Activated B cell treated with CpG ODN at 0.5 μM for 24 hours (primary cell): ENCODE measurements around the gene URI1. TPM values are rescaled to one million over a fixed set of nuclear protein-coding genes. Genes with fewer than 3 reads are reported as not detected.

Experiments
- ATAC-seq: fragments of 200-7000 bp; cut with Tn5 transposase; one replicate; pipeline ENCODE4 v1.10.0; 2021; ENCODE audit warnings: low read depth, mild to moderate bottlenecking, moderate library complexity
- CTCF ChIA-PET: fragments of 350-600 bp; sonication (Branson Sonifier 250); formaldehyde crosslinking; loops from one replicate; lab custom pipeline; 2021; ENCODE audit warnings: antibody characterized with exemption; lab: Charles Lee
- POLR2A ChIA-PET: fragments of 350-600 bp; sonication (Branson Sonifier 250); formaldehyde crosslinking; loops from one replicate; lab custom pipeline; 2021; ENCODE audit warnings: antibody characterized with exemption; lab: Charles Lee
- DNase-seq: peaks from one replicate; pipeline ENCODE4 v3.0.0; 2022
- H3K27ac Mint-ChIP-seq: one replicate; pipeline ENCODE4 v1.8.0; 2020; ENCODE audit warnings: mixed read lengths
- H3K27me3 Mint-ChIP-seq: one replicate; pipeline ENCODE4 v1.8.0; 2021; ENCODE audit warnings: mixed read lengths
- H3K36me3 Mint-ChIP-seq: one replicate; pipeline ENCODE4 v1.8.0; 2021; ENCODE audit warnings: low read depth, mixed read lengths
- H3K4me1 Mint-ChIP-seq: one replicate; pipeline ENCODE4 v1.8.0; 2021; ENCODE audit warnings: mixed read lengths
- H3K4me3 Mint-ChIP-seq: one replicate; pipeline ENCODE4 v1.8.0; 2020; ENCODE audit warnings: mild to moderate bottlenecking, mixed read lengths
- H3K9me3 Mint-ChIP-seq: one replicate; pipeline ENCODE4 v1.8.0; 2020; ENCODE audit warnings: mixed read lengths
- intact Hi-C: fragments of 100-400 bp; cut with micrococcal nuclease; formaldehyde crosslinking; loops from one replicate; pipeline ENCODE4 v1.15.1; 2024
- total RNA-seq: library from RNA; stranded (reverse); gene quantifications from 2 replicates; pipeline ENCODE4 v1.2.3, GENCODE V29; 2022
- TF ChIP-seq, protein P1 (sequence below): fragments of 200-600 bp; IDR thresholded peaks from one replicate; pipeline ENCODE4 v1.8.0; 2022; ENCODE audit warnings: antibody characterized with exemption, mild to moderate bottlenecking

The URI1 gene
- total RNA-seq, 1 donor from 2014 or later, result 50.6 TPM

DNA sequence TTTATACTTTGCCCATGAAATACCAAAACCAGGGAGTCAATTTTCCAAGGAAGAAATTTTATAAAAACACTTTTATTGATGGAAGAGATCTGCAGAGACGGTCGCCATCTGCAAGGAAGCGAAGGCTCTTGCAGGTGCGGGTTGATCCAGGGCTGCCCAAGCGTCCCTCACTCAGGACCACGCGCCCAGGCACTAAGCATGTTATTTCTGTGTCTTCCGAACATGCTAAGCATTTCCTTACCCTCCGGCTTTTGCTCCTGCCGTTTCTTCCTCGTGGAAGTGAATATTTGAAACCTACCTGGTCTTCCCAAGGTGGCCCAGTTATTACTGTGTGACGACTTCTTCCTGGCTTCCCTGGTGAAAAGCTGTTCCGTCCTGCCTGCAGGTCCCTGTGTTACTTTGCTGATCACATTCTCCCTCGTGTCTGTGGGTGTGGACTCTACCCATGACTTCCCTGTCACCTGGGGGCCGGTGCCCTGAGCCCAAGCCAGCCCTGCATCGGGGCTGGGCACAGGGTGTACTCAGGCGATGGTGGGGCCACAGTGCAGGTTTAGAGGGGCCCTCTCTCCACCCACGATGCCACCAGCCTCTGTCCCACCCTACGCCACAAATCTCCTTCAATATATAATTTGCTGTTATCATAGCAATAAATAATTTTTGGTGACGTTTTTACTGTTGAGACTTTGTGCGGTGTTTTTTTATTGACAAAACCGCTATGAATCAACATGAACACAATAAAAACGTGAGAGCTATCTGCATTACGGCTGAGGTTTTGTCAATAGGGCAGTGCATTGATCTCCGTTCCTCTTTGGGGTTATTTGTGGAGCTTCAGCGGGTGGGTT lies 119.4 kb downstream of the URI1 start:
- intact Hi-C loops, result no loop called here
- H3K4me1 Mint-ChIP-seq, result no peaks in the 10 kb centered on the region
- H3K4me3 Mint-ChIP-seq, result no peak overlapping the region
- POLR2A ChIA-PET, result no interaction called here
- no peak overlapping the region for H3K27ac Mint-ChIP-seq
- no peak for DNase-seq
- no peaks in the 10 kb centered on the region for H3K27me3 Mint-ChIP-seq
- CTCF ChIA-PET, result interaction anchor here (1.1 kb wide), 1 partner anchor 203 kb away, joined by 3 read pairs; no protein-coding TSS in a partner anchor
- ATAC-seq, result no peak
- TF ChIP-seq, protein P1, sequence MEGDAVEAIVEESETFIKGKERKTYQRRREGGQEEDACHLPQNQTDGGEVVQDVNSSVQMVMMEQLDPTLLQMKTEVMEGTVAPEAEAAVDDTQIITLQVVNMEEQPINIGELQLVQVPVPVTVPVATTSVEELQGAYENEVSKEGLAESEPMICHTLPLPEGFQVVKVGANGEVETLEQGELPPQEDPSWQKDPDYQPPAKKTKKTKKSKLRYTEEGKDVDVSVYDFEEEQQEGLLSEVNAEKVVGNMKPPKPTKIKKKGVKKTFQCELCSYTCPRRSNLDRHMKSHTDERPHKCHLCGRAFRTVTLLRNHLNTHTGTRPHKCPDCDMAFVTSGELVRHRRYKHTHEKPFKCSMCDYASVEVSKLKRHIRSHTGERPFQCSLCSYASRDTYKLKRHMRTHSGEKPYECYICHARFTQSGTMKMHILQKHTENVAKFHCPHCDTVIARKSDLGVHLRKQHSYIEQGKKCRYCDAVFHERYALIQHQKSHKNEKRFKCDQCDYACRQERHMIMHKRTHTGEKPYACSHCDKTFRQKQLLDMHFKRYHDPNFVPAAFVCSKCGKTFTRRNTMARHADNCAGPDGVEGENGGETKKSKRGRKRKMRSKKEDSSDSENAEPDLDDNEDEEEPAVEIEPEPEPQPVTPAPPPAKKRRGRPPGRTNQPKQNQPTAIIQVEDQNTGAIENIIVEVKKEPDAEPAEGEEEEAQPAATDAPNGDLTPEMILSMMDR, result no peak
- H3K9me3 Mint-ChIP-seq, result peaks cover 4% of the 10 kb centered on the region
- no peaks in the 10 kb centered on the region for H3K36me3 Mint-ChIP-seq

DNA sequence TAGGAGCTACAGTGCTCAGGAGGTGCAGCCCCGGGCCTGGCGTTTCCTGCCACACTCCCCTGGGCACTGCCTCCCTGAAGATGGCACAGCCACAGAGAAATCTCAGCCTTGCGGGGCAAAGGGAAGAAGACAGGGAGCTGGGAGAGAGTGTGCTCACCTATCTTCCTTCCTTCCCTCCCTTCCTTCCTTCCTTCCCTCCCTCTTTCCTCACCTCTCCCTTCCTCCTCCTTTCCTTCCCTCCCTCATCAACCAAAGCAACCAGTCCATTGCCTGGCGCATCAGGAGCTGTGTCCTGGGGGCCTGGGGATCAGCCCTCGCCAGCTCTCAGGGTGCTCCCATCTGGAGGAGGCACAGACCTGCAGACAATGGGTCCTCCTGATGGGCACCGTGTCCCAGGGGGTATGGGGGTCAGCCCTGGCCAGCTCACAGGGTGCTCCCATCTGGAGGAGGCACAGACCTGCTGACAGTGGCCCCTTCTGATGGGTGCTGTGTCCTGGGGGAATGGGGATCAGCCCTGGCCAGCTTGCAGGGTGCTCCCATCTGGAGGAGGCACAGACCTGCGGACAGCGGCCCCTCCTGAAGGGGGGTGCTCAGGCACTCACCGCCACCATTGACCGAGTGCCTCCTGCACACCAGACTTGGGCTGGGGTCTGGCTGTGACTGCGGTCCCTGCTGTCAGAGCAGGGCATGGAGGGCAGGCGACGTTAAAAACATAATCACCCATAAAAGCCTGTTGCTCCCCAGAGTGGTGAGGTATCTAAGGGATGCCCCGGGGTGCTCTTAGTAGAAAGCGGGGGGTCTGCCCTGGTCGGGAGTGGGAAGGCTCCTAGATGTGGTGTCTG lies 120.2 kb downstream of the URI1 start:
- POLR2A ChIA-PET, result no interaction called here
- ATAC-seq, result no peak

DNA sequence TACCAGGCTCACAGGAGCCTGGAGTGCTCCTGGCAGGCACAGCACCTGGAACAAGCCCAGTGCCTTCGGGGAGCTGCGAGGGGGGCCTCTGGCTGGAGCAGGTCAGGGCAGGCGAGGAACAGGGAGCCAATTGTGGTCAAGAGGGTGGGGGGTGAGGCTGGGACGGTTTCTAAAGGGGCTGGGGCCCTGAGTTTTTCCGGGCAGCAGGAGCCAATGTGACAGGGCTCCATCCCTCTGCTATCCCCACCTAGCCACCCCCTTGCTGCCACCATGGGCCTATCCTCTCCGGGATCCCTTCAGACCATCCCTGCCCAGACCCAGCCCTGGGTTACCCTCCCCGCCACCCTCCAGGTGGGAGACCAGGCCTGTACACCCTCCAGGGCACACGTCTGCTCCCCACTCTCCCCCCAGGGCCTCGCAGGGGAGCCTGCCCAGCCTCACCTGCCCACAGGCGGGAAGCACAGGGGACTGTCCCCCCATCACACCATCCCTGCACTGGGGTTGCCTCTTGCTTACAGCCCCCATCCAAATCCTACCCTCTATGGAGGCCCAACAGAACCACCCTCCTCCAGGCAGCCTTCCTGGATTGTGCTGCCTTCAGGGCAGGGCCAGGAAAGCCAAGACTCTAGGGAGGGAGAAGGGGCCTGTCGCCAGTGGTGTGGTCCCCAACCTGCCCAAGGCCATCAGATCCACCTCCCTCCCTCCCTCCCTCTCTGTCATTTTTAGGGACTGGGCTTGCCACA lies 121.0 kb downstream of the URI1 start:
- intact Hi-C loops, result no loop called here
- peaks cover 2% of the 10 kb centered on the region for H3K9me3 Mint-ChIP-seq
- ATAC-seq, result no peak
- no peaks in the 10 kb centered on the region for H3K4me1 Mint-ChIP-seq
- no peak overlapping the region for H3K27ac Mint-ChIP-seq
- H3K36me3 Mint-ChIP-seq, result no peaks in the 10 kb centered on the region
- TF ChIP-seq, protein P1, result no peak
- DNase-seq, result no peak
- no peak overlapping the region for H3K4me3 Mint-ChIP-seq
- CTCF ChIA-PET, result no interaction called here
- no peaks in the 10 kb centered on the region for H3K27me3 Mint-ChIP-seq
- POLR2A ChIA-PET, result no interaction called here

More for the DNA sequence above, 120.2 kb downstream of the URI1 start:
- no peak for DNase-seq
- CTCF ChIA-PET, result interaction anchor here (1.1 kb wide), 1 partner anchor 204 kb away, joined by 3 read pairs; no protein-coding TSS in a partner anchor
- no peaks in the 10 kb centered on the region for H3K4me1 Mint-ChIP-seq
- intact Hi-C loops, result no loop called here
- H3K27me3 Mint-ChIP-seq, result no peaks in the 10 kb centered on the region
- H3K27ac Mint-ChIP-seq, result no peak overlapping the region
- TF ChIP-seq, protein P1, result no peak
- H3K4me3 Mint-ChIP-seq, result no peak overlapping the region
- peaks cover 2% of the 10 kb centered on the region for H3K9me3 Mint-ChIP-seq
- H3K36me3 Mint-ChIP-seq, result no peaks in the 10 kb centered on the region

DNA sequence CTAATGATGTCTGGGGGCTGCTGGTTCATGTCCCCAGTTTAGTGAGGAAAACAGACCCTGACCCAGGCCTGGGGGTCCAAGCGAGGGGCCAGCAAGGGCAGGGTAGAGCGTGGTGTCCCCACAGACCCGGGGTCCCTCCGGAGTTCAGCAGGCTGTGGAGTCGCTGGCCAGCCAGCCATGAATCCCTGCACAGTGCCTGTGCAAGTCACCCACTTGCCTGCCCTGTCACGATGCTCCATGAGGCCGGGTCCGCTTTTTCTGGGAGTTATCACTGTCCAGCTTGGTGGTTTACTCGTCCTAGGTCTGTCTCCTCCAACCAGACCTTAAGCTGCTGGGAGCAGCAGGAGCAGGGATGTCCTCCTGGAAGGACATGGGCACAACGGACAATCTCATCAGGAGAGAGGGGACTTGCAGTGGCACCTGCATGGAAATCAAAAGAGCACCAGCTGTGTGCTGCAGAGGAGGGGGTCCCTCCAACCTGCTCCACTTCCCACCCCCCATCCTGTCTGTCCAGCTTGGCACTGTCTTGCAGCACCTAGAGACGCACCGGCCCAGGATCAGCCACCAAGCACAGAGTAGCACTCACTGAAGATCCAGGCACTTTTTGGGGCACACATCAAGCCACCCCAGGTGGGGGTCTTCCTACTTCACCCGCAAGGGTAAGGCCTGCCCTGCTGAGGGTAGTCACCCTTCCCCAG lies 121.8 kb downstream of the URI1 start:
- no peak overlapping the region for H3K27ac Mint-ChIP-seq
- no peak overlapping the region for H3K4me3 Mint-ChIP-seq
- H3K27me3 Mint-ChIP-seq, result no peaks in the 10 kb centered on the region
- DNase-seq (no peak), ATAC-seq (no peak)
- CTCF ChIA-PET, result no interaction called here
- intact Hi-C loops, result no loop called here
- no peaks in the 10 kb centered on the region for H3K36me3 Mint-ChIP-seq
- H3K9me3 Mint-ChIP-seq, result peaks cover 2% of the 10 kb centered on the region
- POLR2A ChIA-PET, result no interaction called here
- no peaks in the 10 kb centered on the region for H3K4me1 Mint-ChIP-seq
- TF ChIP-seq, protein P1, result no peak
